ENCODE data around the gene PPM1N. TPM values are rescaled to one million over a fixed set of nuclear protein-coding genes. Genes with fewer than 3 reads are reported as not detected.

Gene PPM1N
- total and polyA plus RNA-seq, 2 experiments from 2014 or later, result 0.32 to 0.63 TPM

DNA sequence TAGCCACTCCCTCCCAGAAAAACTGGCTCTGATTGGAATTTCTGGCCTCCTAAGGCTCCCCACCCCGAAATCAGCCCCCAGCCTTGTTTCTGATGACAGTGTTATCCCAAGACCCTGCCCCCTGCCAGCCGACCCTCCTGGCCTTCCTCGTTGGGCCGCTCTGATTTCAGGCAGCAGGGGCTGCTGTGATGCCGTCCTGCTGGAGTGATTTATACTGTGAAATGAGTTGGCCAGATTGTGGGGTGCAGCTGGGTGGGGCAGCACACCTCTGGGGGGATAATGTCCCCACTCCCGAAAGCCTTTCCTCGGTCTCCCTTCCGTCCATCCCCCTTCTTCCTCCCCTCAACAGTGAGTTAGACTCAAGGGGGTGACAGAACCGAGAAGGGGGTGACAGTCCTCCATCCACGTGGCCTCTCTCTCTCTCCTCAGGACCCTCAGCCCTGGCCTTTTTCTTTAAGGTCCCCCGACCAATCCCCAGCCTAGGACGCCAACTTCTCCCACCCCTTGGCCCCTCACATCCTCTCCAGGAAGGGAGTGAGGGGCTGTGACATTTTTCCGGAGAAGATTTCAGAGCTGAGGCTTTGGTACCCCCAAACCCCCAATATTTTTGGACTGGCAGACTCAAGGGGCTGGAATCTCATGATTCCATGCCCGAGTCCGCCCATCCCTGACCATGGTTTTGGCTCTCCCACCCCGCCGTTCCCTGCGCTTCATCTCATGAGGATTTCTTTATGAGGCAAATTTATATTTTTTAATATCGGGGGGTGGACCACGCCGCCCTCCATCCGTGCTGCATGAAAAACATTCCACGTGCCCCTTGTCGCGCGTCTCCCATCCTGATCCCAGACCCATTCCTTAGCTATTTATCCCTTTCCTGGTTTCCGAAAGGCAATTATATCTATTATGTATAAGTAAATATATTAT lies 24.3 kb upstream of the PPM1N start:
- Histone ChIP-seq H3K36me3 (ENCODE audit: low read depth) (no peaks in the 10 kb centered on the region), H3F3A (ENCODE audit: insufficient read depth) (peaks cover 31% of the 10 kb centered on the region), H3K4me2 (ENCODE audit: unreplicated experiment) (no peak overlapping the region), H3K4me3 (no peak overlapping the region), H3K27me3 (replicated peaks; ENCODE audit: insufficient read depth) (no peaks in the 10 kb centered on the region), H3K9me2 (ENCODE audit: insufficient read depth) (no peaks in the 10 kb centered on the region), H3K79me2 (ENCODE audit: insufficient read depth) (peaks cover 27% of the 10 kb centered on the region; the same call in 1 of the 2 replicates), H3K9ac (no peak overlapping the region), H4K20me1 (ENCODE audit: insufficient read depth) (no peaks in the 10 kb centered on the region), H3K4me1 (ENCODE audit: insufficient read depth) (peaks cover 15% of the 10 kb centered on the region; the same call in 1 of the 2 replicates), H3K27ac (no peak overlapping the region), H2AFZ (no peak overlapping the region), H3K9me3 (ENCODE audit: low read depth) (no peaks in the 10 kb centered on the region)
- DNase-seq, result peak; percentile 28
- TF ChIP-seq EZH2phosphoT487 (IDR thresholded peaks at IDR 0.05; ENCODE audit: insufficient read depth, low read depth), result no peak
- no peak for TF ChIP-seq EZH2 (IDR thresholded peaks at IDR 0.05; ENCODE audit: insufficient read depth, poor library complexity, severe bottlenecking)
- 89 to 93% methylated on average over 27 of the region's 27 CpGs for WGBS, 2 experiments (ENCODE audit: low coverage in 1 of 2, low lambda C conversion rate in 2 of 2, missing lambda C conversion rate in 2 of 2)
- in situ Hi-C loops (cut with MboI), result no loop called here

DNA sequence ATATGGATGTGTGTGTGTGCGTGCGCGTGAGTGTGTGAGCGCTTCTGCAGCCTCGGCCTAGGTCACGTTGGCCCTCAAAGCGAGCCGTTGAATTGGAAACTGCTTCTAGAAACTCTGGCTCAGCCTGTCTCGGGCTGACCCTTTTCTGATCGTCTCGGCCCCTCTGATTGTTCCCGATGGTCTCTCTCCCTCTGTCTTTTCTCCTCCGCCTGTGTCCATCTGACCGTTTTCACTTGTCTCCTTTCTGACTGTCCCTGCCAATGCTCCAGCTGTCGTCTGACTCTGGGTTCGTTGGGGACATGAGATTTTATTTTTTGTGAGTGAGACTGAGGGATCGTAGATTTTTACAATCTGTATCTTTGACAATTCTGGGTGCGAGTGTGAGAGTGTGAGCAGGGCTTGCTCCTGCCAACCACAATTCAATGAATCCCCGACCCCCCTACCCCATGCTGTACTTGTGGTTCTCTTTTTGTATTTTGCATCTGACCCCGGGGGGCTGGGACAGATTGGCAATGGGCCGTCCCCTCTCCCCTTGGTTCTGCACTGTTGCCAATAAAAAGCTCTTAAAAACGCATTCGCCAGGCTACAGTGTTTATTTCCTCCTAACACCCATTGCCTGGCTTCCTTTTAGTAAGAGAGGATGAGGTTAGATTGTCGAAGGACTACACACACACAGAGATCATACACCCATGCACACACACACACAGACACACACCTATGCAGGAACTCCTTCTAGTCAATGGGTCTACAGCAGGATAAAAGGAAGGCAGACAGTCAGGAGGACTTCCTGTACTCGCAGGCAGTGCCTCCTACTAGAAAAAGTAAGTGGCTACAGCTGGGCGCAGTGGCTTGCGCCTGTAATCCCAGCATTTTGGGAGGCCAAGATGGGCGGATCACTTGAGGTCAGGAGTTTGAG lies 23.4 kb upstream of the PPM1N start:
- in situ Hi-C loops (cut with MboI), result loop anchor here (5.0 kb wide), 1 partner anchor 33 kb away; no protein-coding TSS in a partner anchor
- peak; percentile 37 for DNase-seq
- 84 to 85% methylated on average over 28 of the region's 28 CpGs for WGBS, 2 experiments (ENCODE audit: low coverage in 1 of 2, low lambda C conversion rate in 2 of 2, missing lambda C conversion rate in 2 of 2)

GRCh38 chr19:45475537-45476291 lies 22.5 kb upstream of the PPM1N start:
- in situ Hi-C loops (cut with MboI), result loop anchor here (5.0 kb wide), 1 partner anchor 33 kb away; no protein-coding TSS in a partner anchor
- H3K9me3 ChIP-seq (ENCODE audit: low read depth), result no peaks in the 10 kb centered on the region
- 95 to 98% methylated on average over 6 of the region's 6 CpGs for WGBS, 2 experiments (ENCODE audit: low coverage in 1 of 2, low lambda C conversion rate in 2 of 2, missing lambda C conversion rate in 2 of 2)
- no peaks in the 10 kb centered on the region for H3K27me3 ChIP-seq (replicated peaks; ENCODE audit: insufficient read depth)
- no peak overlapping the region for H3K27ac ChIP-seq
- H3K9ac ChIP-seq, result no peak overlapping the region
- no peaks in the 10 kb centered on the region for H3K36me3 ChIP-seq (ENCODE audit: low read depth)
- no peak for TF ChIP-seq EZH2 (IDR thresholded peaks at IDR 0.05; ENCODE audit: insufficient read depth, poor library complexity, severe bottlenecking)
- TF ChIP-seq EZH2phosphoT487 (IDR thresholded peaks at IDR 0.05; ENCODE audit: insufficient read depth, low read depth), result no peak
- peaks cover 5% of the 10 kb centered on the region; the same call in 1 of the 2 replicates for H3K4me1 ChIP-seq (ENCODE audit: insufficient read depth)
- H3K9me2 ChIP-seq (ENCODE audit: insufficient read depth), result no peaks in the 10 kb centered on the region
- peaks cover 16% of the 10 kb centered on the region; the same call in 1 of the 2 replicates for H3K79me2 ChIP-seq (ENCODE audit: insufficient read depth)
- H3K4me2 ChIP-seq (ENCODE audit: unreplicated experiment), result no peak overlapping the region
- no peak overlapping the region for H2AFZ ChIP-seq
- peaks cover 36% of the 10 kb centered on the region for H3F3A ChIP-seq (ENCODE audit: insufficient read depth)
- peak; percentile 41 for DNase-seq
- no peaks in the 10 kb centered on the region for H4K20me1 ChIP-seq (ENCODE audit: insufficient read depth)
- H3K4me3 ChIP-seq, result no peak overlapping the region

More for the DNA sequence above, 23.4 kb upstream of the PPM1N start:
- Histone ChIP-seq H3K4me3 (no peak overlapping the region), H3K9me3 (ENCODE audit: low read depth) (no peaks in the 10 kb centered on the region), H2AFZ (no peak overlapping the region), H3K36me3 (ENCODE audit: low read depth) (no peaks in the 10 kb centered on the region), H3F3A (ENCODE audit: insufficient read depth) (peaks cover 36% of the 10 kb centered on the region), H3K4me2 (ENCODE audit: unreplicated experiment) (no peak overlapping the region), H4K20me1 (ENCODE audit: insufficient read depth) (no peaks in the 10 kb centered on the region), H3K27ac (no peak overlapping the region), H3K79me2 (ENCODE audit: insufficient read depth) (peaks cover 25% of the 10 kb centered on the region; the same call in 1 of the 2 replicates), H3K9me2 (ENCODE audit: insufficient read depth) (no peaks in the 10 kb centered on the region), H3K9ac (no peak overlapping the region), H3K4me1 (ENCODE audit: insufficient read depth) (peaks cover 13% of the 10 kb centered on the region; the same call in 1 of the 2 replicates), H3K27me3 (replicated peaks; ENCODE audit: insufficient read depth) (no peaks in the 10 kb centered on the region)
- TF ChIP-seq EZH2phosphoT487 (IDR thresholded peaks at IDR 0.05; ENCODE audit: insufficient read depth, low read depth) (no peak), EZH2 (IDR thresholded peaks at IDR 0.05; ENCODE audit: insufficient read depth, poor library complexity, severe bottlenecking) (no peak)
